HG02938 (cell line): ENCODE data around the gene HPSE2.
"Not testable (repeated sequence)": the region's sequence is repeated elsewhere in the genome, so short reads cannot be mapped to it uniquely, and the experiment has no call there.

Experiments used
- ATAC-seq: cut with Tn5 transposase; IDR thresholded peaks from one replicate; pipeline ENCODE4 v1.9.1; 2021; ENCODE audit warnings: mild to moderate bottlenecking, moderate library complexity; ENCODE audit not compliant: unreplicated experiment

Gene HPSE2

DNA sequence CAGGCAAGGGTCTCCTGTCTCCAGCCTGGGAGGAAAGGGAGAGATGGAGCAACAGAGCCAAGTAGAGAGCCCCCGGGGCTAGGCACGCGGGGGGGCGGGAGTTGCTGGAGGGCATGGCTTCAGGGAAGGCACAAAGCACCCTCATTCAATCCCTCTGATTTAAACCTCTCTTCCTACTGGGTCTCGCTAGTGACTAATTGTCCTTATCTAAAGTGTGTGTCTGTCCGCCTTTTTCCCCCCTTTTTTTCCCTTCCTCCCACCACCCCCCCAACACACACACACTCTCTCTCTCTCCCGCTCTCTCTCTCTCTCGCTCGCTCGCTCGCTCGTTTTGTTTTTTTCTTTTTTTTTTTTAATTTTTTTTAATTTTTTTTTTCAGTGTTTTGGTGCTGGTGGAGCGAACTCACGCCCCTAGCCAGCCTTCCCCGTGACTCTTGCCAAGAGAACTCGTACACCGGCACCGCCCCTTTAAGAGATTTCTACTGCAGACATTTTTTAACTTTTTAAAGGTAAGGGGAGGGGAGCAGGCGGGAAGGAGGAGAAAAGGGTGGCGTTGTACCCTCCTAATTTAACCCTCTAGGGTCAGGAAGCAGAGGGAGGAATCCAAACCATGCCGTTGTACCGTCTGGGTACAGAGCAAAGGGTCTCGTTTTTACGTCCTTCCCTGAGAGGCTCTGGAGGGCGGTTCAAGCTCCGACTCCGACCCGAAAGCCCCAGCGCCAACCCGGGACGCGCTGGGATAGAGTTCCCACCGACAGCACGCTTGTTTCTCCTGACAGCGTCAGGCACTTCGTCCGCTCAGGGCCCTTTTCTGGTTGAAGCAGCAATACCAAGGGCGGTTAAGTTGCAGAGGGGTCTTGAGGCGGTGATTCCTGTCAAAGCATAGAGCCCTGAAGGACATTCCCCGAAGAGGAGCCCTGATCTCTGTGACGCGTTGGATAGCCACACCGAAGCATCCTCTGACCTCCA, at the start of gene HPSE2:
HPSE2 (minus strand) TSS at position 195 of the 969 bp plus-strand sequence.
- no peak for ATAC-seq

DNA sequence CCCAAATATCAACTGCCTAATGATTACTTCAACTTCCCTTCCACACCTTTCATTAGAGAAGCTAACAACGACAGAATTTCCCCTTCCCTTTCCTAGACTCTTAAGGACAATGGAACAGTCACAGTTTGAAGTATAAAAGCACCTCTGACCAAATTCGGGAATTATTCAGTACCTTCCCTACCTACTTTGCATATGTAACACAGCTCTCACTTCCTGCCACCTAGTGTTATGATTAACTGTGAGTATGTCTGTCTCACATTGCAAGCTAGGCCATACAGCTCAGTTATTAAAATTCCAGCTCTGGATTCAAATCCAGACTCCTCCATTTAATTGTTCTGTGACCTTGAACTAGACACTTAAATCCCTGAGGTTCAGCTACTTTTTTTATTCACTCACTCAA, 44.8 kb upstream of the HPSE2 start:
- peak; percentile 88 for ATAC-seq

DNA sequence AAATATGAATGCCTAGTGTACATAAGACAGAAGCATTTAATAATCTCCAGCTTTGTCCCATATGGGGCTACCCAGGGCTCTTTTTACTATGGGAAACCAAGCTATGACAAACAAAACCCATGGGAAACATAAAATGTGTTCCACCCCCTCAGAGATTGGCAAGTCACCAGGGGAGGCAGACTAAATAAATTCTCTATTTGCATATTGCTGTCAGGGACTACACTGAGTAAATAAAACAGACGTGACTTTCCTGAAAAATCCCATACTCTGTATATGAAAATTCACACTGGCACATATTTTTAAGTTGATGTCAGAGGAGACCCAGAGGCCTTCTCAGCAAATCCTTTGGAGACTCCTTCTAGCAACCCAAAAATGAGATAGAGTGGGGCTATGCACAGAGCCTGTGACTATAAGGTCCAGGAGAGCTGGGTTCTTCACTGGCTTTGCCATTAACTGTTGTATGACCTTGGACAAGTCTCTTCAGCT, 44.0 kb upstream of the HPSE2 start:
- ATAC-seq: no peak

DNA sequence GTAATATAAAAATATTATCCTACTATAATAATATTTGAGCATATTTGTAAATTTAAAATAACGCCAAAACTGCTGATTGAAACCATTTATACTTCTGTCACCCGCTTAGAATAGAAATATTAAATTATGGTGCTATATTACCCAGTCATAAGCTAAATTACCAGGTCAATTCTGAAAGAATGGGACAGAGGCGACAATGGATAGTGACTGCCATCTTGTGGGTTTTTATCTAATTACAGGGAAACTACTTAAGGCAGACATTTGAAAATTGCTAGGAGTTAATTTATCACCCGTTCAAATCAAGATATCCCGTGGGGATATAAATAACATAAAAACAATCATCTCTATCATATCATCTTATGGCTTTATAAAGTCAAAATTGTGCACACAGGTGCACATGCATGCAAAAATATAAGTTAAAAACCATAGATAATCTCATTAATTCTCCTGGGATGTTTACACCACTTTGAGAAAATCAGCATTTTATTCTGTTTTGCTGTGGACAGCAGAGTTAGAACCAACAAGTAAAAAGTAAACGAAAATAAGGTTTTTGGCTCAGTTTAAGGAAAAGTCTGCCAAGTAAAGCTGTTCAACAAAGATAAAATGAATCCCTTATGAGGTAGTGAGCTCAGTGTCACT, 41.3 kb upstream of the HPSE2 start:
- ATAC-seq: no peak

DNA sequence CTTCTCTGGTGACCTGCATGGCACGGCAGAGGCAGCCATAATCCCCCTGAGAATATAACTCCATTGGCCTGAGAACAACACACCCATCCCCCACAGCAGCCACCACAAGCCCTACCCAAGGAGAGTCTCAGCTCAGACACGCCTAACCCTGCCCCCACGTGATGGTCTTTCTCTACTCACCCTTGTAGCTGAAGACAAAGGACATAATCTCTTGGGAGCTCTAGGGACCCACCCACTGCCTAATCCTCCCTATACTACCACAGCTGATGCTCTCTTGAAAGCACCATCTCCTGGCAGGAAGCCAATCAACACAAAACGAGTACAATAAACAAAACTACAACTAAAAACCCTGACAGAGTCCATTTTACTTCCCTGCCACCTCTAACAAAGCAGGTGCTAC, 30.7 kb upstream of the HPSE2 start:
- ATAC-seq: no peak

DNA sequence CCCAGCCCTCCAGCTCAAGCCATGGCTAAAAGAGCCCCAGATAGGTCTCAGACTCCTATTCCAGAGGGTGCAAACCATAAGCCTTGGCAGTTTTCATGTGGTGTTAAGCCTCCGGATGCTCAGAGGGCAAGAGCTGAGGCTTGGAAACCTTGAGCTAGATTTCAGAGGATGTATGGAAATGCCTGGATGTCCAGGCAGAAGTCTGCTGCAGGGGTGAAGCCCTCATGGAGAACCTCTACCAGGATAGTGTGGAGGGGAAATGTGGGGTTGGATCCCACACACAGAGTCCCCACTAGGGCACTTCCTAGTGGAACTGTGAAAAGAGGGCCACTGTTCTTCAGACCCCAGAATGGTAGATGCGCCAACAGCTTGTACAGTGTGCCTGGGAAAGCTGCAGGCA, 13.2 kb upstream of the HPSE2 start:
- no peak for ATAC-seq

DNA sequence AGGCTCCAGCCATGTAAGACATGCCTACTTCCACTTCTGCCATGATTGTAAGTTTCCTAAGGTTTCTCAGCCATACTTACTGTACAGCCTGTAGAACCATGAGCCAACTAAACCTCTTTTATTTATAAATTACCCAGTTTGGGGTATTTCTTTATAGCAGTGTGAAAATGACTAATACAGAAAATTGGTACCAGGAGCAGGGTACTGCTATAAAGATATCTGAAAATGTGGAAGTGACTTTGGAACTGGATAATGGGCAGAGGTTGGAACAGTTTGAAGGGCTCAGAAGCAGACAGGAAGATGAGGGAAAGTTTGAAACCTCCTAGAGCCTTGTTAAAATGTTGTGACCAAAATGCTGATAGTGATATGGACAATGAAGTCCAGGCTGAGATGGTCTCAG, 12.2 kb upstream of the HPSE2 start:
- ATAC-seq: not testable (repeated sequence)

DNA sequence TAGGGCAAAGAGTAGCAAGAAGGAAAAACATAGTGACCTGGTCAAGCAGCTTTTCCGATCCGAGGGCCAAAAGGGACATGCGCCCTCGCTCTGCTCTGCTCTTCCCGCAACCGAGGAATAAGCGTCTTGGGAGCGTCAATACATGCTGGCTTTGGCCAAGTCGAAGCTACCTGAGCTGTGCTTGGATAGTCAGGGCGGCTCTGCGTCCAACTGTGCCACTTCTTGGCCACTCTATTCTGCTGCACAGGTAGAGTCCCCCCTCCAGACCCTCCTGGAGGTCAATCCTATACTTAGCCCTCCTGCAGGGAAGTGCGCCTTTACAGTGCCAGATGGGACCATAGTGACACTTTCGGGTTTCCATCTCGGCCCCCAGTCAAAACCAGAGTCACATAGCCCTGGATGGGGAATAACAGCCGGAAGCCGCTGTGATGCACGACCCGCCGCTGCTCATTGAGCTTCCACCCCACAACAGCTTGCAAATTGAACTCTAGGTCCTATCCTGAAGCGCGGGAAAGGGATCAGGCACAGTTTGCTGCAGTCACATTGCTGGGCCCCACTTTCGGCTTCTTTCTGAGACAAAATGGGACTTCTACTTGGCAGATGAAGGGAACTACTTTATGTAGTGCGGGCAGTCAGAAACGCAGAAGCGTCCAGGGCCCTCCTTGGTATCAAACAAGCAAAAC, 1.1 kb upstream of the HPSE2 start:
- ATAC-seq: no peak

DNA sequence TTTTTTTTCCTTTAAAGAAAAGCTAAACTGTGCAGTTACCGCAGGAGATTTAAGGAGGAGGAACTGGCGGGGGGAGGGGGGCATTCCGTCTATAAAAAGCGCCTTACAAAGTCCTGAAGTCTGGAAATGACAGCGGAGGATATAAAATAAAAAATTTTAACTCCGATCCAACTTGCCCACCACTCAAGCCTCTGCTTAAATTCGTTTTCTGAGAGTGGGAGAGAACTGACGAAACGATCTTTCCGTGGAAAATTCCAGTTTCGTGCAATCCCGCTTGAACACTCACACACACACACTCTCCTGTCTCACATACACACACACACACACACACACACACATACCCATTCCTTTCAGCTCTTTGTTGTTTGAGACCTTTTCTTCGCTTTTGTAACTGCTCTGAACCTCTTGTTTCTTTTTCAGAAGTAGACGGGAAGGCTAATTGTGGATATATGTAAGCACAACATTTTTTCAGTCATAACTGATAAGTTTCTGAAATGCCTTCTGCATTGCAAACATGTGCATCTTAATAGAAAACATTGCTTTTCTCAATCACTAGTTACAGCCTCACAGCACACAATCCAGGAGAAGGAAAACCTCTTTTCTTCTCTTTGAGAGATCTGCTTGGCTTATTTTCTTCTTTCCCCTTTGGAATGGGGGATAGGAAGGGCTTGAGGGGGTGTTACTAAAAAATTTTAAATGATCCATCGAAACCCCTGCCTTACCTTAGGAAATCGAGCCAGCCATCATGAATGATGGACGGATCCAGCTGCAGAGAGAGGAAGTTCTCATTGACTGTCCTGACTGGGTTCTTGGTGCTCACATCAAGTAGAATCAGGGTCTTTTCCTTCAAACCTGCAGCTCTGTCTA, 628 bp downstream of the HPSE2 start:
- no peak for ATAC-seq

DNA sequence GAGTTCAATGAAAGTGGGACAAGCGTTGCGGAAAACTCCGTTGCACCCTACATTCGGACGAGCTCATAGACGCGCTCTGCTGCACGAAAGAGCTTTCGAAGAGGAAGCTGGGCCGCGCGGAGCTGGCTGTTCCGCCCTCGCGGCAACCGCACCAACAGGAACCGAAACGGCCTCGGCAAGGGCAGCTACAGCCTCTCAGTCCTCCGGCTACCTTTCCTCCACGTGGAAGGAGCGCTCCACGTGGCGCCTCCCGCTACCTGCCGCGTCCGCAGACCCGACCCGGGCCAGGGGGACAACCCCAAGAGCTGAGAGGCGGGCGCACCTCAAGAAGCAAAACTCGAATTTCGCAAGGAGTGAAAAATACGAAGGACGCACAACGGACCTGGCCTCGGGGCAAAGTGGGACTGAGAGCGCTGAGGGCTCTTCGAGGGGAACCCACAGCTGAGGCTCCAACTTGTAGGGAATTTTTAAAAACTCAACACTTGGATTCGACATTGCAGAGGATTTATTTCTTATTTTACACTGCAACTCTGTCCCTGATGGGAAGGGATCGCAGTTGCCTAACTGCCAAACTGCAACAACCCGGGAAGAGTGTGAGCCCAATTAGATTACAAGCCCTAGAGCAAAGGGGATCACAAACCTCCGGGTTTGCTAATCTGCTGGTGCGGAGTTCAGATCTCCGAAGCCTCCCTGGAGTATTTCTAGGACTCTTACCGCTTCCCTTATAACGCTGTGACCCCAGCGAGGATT, 1.4 kb downstream of the HPSE2 start:
- peak; percentile 94 for ATAC-seq

DNA sequence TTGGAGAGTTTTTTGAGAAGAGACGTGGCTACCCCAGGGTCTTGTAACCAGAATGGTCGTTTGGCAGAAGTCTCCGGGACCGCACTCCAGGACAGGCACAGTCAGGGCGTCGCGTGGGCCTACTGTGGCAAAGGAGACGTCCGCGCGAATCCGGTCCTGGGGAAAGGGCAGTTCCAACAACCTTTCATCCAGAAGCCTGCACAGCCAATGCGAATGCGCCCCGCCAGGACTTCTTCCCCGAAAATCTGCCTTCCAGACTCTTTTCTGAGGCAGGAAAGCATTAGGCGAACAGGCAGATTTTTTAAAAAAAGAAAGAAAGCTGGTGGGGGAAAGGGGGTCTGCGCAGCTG, 2.0 kb downstream of the HPSE2 start:
- ATAC-seq: no peak

DNA sequence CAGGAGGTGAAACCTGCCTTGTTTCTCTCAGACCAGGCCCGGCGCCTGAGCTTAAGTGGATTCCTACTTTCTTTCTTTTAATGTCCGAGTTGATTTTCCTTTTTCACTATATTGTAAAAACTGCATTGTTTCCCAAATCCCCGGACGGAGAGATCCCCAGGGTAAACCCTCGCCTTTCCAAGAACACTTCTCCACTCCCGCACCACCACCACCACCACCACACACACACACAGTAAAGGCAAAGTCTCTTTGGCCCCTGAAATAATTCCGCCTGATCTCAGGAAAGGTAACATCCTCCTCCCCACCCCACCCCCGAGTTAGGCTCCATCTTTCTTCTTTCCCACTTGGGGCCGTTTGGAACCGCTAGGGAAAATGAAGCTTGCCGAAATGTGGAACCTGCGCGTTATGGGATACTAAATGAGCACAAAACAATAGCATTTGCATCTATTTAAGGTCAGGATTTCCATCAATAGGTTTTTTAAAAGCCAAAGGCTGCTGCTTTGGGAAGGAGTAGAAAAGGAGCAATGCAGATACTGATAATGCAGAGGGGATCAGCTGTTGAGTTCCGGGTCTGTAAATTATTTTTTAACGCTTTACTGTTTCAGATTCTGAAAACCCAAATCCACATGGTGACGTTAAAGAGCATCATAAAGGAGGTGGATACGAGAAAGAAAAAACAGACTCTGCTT, 2.5 kb downstream of the HPSE2 start:
- no peak for ATAC-seq

DNA sequence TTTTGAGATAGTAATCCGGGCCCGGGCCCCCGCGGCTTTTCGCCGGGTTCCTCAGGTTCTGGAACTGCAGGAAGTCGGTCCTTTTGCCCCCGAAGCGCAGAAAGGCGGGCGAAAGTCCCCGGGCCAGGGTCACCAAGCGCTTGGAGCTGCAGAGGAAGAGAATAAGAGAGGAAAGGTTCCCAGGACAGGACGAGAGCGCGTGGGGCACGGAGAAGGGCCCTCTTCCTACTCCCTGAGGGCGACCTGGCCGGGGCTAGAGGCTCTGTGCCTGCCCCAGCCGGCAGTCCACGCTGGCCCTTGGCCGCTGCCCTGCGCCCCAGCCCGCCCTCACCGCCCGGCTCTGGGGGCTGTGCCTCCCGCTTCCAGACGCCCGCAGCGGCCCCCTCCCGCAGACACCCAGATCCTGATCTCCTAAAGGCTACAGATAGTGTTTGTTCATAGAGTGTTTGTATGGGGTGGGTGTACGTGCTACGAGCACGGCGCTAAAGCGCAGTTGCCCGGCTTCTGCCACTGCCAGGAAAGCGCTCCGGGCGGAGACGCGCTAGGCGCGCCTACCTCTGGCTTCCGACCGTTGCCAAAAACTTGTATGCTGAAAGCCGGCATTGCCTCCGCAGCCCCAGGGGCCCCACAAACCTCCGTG, 3.2 kb downstream of the HPSE2 start:
- no peak for ATAC-seq

DNA sequence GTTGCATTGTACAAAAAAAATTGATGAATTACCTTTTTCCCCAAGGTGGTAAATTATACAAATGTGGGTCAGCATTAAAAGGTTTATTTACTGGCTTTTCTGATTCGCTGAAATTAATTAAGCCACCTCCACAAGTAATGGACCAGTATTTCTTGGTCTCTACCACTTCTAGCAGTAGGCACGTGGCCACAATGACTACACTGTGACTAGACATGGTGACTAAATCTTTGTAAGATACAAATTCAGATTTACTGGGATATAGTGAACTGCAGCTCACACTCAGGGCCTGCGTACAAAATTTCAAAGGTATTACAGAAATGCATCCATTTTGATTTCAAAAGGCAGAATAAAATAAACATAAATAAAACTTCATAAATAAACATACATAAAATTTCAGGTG, 10.9 kb downstream of the HPSE2 start:
- ATAC-seq: no peak

DNA sequence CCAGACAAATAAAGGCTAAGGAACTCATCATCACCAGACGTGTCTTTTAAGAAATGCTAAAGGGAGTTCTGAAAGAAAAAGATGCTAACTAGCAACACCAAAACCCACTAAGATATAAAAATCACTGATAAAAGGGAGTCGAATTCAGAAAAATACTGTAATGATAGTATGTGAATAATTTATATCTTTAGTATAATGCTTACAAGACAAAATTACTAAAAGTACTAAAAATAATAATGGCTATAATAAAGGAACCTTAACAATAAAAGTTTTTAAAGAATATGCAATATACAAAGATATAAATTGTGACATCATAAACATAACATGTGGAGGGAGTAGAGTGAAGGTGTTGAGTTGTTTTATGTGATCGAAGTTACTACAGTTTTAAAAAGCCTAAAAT, 28.3 kb downstream of the HPSE2 start:
- no peak for ATAC-seq

DNA sequence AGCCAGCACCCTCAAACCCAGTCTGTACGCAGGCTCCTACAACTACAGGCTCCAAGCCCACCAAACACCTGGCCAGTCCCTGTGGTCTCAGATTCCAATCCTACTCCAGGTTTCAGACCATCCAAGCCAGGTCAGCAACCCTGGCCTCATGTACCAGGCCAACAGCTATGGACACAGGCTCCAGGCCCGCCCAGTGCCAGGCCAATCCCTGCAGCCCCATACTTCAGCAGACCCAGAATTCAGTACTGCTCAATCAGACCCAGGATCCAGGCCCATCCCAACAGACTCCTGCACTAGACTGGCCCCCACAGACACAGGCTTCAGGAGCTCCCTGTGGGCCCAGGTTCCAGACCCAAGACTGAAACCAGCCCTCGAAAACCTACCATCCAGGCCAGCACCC, 32.3 kb downstream of the HPSE2 start:
- ATAC-seq: no peak

DNA sequence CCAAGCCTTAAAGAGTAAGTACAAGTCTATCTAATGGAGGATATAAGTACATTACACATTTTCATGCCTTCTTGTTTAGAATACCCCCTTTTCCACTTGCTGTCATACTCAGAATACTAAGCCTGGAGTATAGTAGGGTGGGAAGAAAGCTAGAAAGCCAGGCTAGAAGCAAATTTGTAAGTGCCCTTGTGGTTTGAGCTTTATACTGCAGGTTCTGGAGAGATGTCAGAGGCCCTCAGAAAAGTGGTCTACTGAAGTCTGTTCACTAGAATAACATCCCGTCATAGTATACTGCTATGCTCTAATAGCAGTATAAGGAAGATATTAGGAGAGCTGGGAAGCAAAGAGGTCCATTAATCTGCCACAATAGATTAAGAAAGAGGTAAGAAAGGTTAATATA, 62.7 kb downstream of the HPSE2 start:
- no peak for ATAC-seq

DNA sequence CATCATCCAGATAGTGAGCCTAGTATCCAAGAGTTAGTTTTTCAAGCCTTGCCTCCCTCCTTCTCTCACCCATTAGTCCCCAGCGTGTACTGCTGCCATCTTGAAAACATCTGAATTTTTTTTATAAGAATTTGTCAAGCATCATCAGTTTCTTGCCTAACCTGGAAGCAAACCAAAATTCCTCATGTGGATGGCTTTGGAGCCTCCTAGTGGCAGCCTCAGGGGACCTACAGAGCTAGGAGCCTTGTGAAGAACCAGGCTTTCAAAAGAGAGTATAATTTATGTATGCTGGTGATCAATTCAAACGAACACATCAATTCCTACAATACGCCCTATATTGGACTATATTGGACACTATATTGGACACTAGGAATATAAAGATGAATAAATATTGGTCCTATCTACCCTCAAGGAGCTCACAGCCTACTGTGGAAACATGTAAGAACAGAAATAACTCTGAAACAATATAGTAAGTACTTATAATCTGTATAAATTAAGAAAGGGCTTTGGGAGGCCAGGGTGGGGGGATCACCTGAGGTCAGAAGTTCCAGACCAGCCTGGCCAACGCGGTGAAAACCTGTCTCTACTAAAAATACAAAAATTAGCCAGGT, 63.4 kb downstream of the HPSE2 start:
- no peak for ATAC-seq
